H1 (cell line): ENCODE results near the gene NOTUM. TPM values are rescaled to one million over a fixed set of nuclear protein-coding genes. Genes with fewer than 3 reads are reported as not detected.

Experiments used
- CHD7 ChIP-seq: fragments of 300-600 bp; sonication (generic); IDR thresholded peaks from 2 replicates; pipeline ENCODE4 v1.7.1; 2012; ENCODE audit warnings: low read length, moderate library complexity, mild to moderate bottlenecking, inconsistent platforms; ENCODE audit not compliant: insufficient replicate concordance
- EZH2 ChIP-seq: fragments of 200-600 bp; sonication (generic); IDR thresholded peaks from 2 replicates; pipeline ENCODE4 v1.7.1; 2012; ENCODE audit warnings: low read depth, mild to moderate bottlenecking, moderate library complexity, low read length, inconsistent platforms; ENCODE audit not compliant: severe bottlenecking
- KDM1A ChIP-seq: fragments of 200-600, 300-600 bp; sonication (generic); IDR thresholded peaks from 2 replicates; pipeline ENCODE4 v1.7.1; 2016; ENCODE audit warnings: mild to moderate bottlenecking, low read length, borderline replicate concordance
- MAFK ChIP-seq: IDR thresholded peaks from 2 replicates; pipeline ENCODE4 v1.6.1; 2012; ENCODE audit warnings: low read depth, mild to moderate bottlenecking, improper control_type of control experiment, low read length
- POU5F1 ChIP-seq: IDR thresholded peaks from 2 replicates; pipeline ENCODE4 v1.6.1; 2011; ENCODE audit warnings: low read depth, mild to moderate bottlenecking, low read length, moderate library complexity
- RBBP5 ChIP-seq: IDR thresholded peaks from 2 replicates; pipeline ENCODE4 v1.7.1; 2012; ENCODE audit warnings: low read depth, mild to moderate bottlenecking, inconsistent platforms, low read length, moderate library complexity, borderline replicate concordance
- polyA plus RNA-seq, 7 experiments: library from polyadenylated mRNA; depleted of rRNA in 3 of 7; stranded (reverse) in 5 of 7; unstranded in 2 of 7; fragments of >200 nt in 5 of 7; fragments of 200-250 nt in 2 of 7; gene quantifications; 1 replicate in 5 of 7; 2 replicates in 1 of 7; 4 replicates in 1 of 7; pipeline versions ENCODE4 v1.2.1 to v1.2.3, GENCODE V29; 2011 to 2013; ENCODE audit warnings: missing spikeins in 2 of 7, mixed read lengths in 2 of 7
- total RNA-seq: library from RNA; stranded (reverse); fragmentation: NEBNext Ultra II Directional; extraction: Animal tissue kit (Norgen Biotek cat#: 25700); gene quantifications from 2 replicates; pipeline ENCODE4 v1.2.1, GENCODE V29; 2021
- TF ChIP-seq, protein P1 (sequence below): IDR thresholded peaks from 2 replicates; pipeline ENCODE4 v1.6.1; 2012; ENCODE audit warnings: inconsistent platforms

NOTUM gene
- total and polyA plus RNA-seq, 2 of the 8 experiments (the other 6 are each of a cell fraction or from before 2014, with no cell fraction given), result 0.45 to 0.76 TPM

DNA sequence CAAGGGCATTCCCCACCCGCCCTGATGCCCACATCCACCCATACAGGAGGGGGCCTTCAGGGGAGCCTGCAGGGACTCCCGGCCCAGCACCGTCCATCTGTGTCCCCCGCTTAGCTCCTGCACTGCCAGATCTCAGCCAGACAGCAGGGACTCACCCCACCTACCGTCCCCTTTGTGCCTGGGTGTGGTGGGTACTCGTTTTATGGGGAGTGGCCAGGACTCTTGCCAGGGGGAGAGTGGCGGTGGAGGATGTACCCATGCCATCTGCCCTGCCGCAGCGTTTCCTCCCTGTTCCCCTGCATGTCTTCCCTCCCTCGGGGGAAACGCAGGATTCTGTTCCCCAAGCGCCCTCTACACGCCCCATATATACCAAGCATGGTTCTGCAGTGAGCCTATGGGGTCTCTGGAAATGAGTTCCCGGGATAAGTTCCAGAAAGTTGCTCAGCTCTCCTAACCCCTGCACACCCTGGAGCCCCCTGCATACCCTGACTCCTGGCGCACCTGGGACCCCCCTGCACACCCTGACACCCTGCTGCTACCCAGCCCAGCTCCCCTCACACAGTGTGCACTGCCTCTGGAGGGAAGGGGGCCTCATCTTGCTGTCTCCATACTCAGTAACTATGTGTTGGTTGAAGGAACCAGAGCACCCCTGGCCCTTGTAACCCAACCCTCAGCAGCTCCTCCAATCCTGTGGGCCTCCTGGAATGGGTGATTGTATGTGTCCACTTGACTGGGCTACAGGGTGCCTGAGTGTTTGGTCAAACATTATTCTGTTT lies 29.2 kb downstream of the NOTUM start (continued):
- TF ChIP-seq CHD7 (no peak), POU5F1 (no peak), RBBP5 (no peak), MAFK (no peak), EZH2 (no peak), KDM1A (no peak)
- TF ChIP-seq, protein P1, sequence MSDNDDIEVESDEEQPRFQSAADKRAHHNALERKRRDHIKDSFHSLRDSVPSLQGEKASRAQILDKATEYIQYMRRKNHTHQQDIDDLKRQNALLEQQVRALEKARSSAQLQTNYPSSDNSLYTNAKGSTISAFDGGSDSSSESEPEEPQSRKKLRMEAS, result no peak
